Endothelial cell of coronary artery (primary cell): ENCODE data around the gene RASD2. TPM values are rescaled to one million over a fixed set of nuclear protein-coding genes. Genes with fewer than 3 reads are reported as not detected.

ENCODE experiments used
- total RNA-seq: library from RNA; depleted of rRNA; stranded (reverse); fragments of >200 nt; gene quantifications from 2 replicates; pipeline ENCODE4 v1.2.3, GENCODE V29; 2014

RASD2 gene, protein sequence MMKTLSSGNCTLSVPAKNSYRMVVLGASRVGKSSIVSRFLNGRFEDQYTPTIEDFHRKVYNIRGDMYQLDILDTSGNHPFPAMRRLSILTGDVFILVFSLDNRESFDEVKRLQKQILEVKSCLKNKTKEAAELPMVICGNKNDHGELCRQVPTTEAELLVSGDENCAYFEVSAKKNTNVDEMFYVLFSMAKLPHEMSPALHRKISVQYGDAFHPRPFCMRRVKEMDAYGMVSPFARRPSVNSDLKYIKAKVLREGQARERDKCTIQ
- under 0.01 TPM in 1 of 2 replicates, not detected in the other for total RNA-seq

DNA sequence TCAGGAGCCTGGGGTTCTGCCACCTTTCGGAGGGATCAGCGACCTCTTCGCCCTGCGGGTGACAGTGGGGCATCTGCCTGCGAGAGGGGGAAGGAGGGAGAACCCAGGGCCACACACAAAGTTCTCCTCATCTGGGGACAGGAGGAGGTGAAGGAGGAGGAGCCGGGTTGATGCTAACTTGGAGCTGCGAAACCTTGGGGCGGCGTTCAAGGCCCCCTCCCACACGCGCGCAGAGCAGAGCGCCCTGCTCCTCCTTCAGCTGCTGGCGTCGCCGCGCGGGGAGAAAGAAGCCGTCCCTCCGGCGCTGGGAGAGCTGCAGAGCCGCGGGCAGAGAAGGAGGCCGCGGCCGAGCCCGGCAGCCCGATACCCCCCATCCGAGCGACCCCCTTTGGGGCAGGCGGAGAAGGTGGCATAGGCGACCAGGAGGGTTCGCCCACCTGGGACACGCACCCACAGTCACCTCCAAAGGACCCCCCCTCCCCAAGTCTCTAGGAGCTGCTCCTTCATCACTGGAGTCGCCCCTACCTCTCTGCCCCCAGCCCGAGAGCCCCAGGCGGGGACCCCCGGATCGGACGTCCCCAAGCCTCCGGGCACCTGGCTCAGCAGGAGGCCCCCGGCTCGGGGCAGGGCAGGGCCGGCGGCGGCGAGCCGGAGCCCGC is at the start of gene RASD2:
RASD2 (plus strand) TSS at position 237 of the 659 bp plus-strand sequence. CDS start 5,979 bp downstream, outside the sequence.

Other genes with a start within 250 kb of the RASD2 start
- 18.6 and 20.6 TPM in 2 replicates for gene TOM1, start 240.9 kb upstream of the RASD2 start, total RNA-seq
- 34.4 and 49.2 TPM in 2 replicates for gene HMOX1, start 159.7 kb upstream of the RASD2 start, total RNA-seq
- 32.3 and 64.4 TPM in 2 replicates for gene MCM5, start 140.7 kb upstream of the RASD2 start, total RNA-seq
- gene MB, start 76.5 kb downstream of the RASD2 start, total RNA-seq, result not detected in 2 replicates
- gene APOL6, start 107.6 kb downstream of the RASD2 start, total RNA-seq, result 1.2 and 8.2 TPM in 2 replicates
- not detected in 2 replicates for gene APOL5, start 177.0 kb downstream of the RASD2 start, total RNA-seq